HepG2 (cell line): Measurements from ENCODE around the gene KDM5B. TPM values are rescaled to one million over a fixed set of nuclear protein-coding genes. Genes with fewer than 3 reads are reported as not detected.
A peak's percentile ranks its signal among the peaks of the same experiment; 100 is the strongest.

ENCODE experiments used
- ARHGAP35 ChIP-seq: sonication (generic); formaldehyde crosslinking; IDR thresholded peaks from 2 replicates; pipeline ENCODE4 v1.9.0; 2022; ENCODE audit warnings: mild to moderate bottlenecking, inconsistent platforms, moderate library complexity, missing genetic modification reagents, borderline replicate concordance
- ATF6 ChIP-seq: sonication (generic); formaldehyde crosslinking; conservative IDR thresholded peaks from 2 replicates; pipeline ENCODE4 v1.4.0; 2020; ENCODE audit warnings: missing genetic modification reagents
- BRF2 ChIP-seq: sonication (generic); formaldehyde crosslinking; IDR thresholded peaks from 2 replicates; pipeline ENCODE4 v1.8.1; 2022; ENCODE audit warnings: mild to moderate bottlenecking, missing genetic modification reagents
- CCAR2 ChIP-seq: fragments of 200-400 bp; formaldehyde crosslinking; optimal IDR thresholded peaks from 2 replicates; pipeline ENCODE3; 2018; ENCODE audit warnings: low read depth, mild to moderate bottlenecking, low read length, moderate library complexity
- DMAP1 ChIP-seq: IDR thresholded peaks from 2 replicates; pipeline ENCODE4 v1.6.1; 2016
- DRAP1 ChIP-seq: IDR thresholded peaks from 2 replicates; pipeline ENCODE4 v1.6.1; 2016; ENCODE audit warnings: missing genetic modification reagents, missing compliant biosample characterization
- KMT2B ChIP-seq: IDR thresholded peaks from 2 replicates; pipeline ENCODE4 v1.6.1; 2016; ENCODE audit warnings: missing genetic modification reagents, missing compliant biosample characterization
- NCOR1 ChIP-seq: fragments of 200-600 bp; sonication (generic); IDR thresholded peaks from 2 replicates; pipeline ENCODE4 v1.7.0; 2017; ENCODE audit warnings: antibody characterized with exemption, low read length, borderline replicate concordance
- POLR2A ChIP-seq, 2 experiments: IDR thresholded peaks; 2 replicates each; pipeline ENCODE4 v1.6.1; 2011; ENCODE audit warnings: low read depth in 2 of 2, low read length in 2 of 2, mild to moderate bottlenecking in 1 of 2, moderate library complexity in 1 of 2; ENCODE audit not compliant: insufficient read depth in 1 of 2
- RBFOX2 ChIP-seq: fragments of 200-400 bp; formaldehyde crosslinking; IDR thresholded peaks from 2 replicates; pipeline ENCODE4 v1.6.1; 2017; ENCODE audit warnings: low read depth, mild to moderate bottlenecking, low read length
- RXRA ChIP-seq: sonication (generic); formaldehyde crosslinking; IDR thresholded peaks from 2 replicates; pipeline ENCODE4 v1.5.1; 2020; ENCODE audit warnings: missing genetic modification reagents
- TERF1 ChIP-seq: sonication (generic); formaldehyde crosslinking; IDR thresholded peaks from 2 replicates; pipeline ENCODE4 v1.8.0; 2022; ENCODE audit warnings: mild to moderate bottlenecking, missing genetic modification reagents, moderate library complexity
- TFDP2 ChIP-seq: sonication (generic); formaldehyde crosslinking; IDR thresholded peaks from 2 replicates; pipeline ENCODE4 v1.4.0; 2020; ENCODE audit warnings: missing genetic modification reagents
- ZFX ChIP-seq: sonication (generic); formaldehyde crosslinking; IDR thresholded peaks from 2 replicates; pipeline ENCODE4 v1.4.0; 2020; ENCODE audit warnings: mild to moderate bottlenecking, low read depth, missing genetic modification reagents, moderate library complexity
- ZKSCAN8 ChIP-seq: IDR thresholded peaks from 2 replicates; pipeline ENCODE4 v1.6.1; 2016; ENCODE audit warnings: borderline replicate concordance, missing genetic modification reagents, missing compliant biosample characterization
- ZNF17 ChIP-seq: sonication (generic); formaldehyde crosslinking; IDR thresholded peaks from 2 replicates; pipeline ENCODE4 v1.5.0; 2020; ENCODE audit warnings: mild to moderate bottlenecking, missing genetic modification reagents
- ZNF234 ChIP-seq: sonication (generic); formaldehyde crosslinking; conservative IDR thresholded peaks from 2 replicates; pipeline ENCODE4 v1.5.1; 2020; ENCODE audit warnings: mild to moderate bottlenecking, missing genetic modification reagents
- ZNF362 ChIP-seq: sonication (generic); formaldehyde crosslinking; IDR thresholded peaks from 2 replicates; pipeline ENCODE4 v1.4.0; 2020; ENCODE audit warnings: missing genetic modification reagents, mild to moderate bottlenecking, borderline replicate concordance
- ZNF432 ChIP-seq: sonication (generic); formaldehyde crosslinking; IDR thresholded peaks from 2 replicates; pipeline ENCODE4 v1.5.0; 2020; ENCODE audit warnings: missing genetic modification reagents, mild to moderate bottlenecking, borderline replicate concordance
- ZNF605 ChIP-seq: sonication (generic); formaldehyde crosslinking; IDR thresholded peaks from 2 replicates; pipeline ENCODE4 v1.8.0; 2022; ENCODE audit warnings: mild to moderate bottlenecking, missing genetic modification reagents
- ZNF776 ChIP-seq: sonication (generic); formaldehyde crosslinking; IDR thresholded peaks from 2 replicates; pipeline ENCODE4 v1.4.0; 2020; ENCODE audit warnings: mild to moderate bottlenecking, missing genetic modification reagents
- ZSCAN21 ChIP-seq: sonication (generic); formaldehyde crosslinking; IDR thresholded peaks from 2 replicates; pipeline ENCODE4 v1.8.0; 2022; ENCODE audit warnings: mild to moderate bottlenecking, missing genetic modification reagents, moderate library complexity, borderline replicate concordance
- polyA plus RNA-seq, 8 experiments: library from polyadenylated mRNA; depleted of rRNA in 3 of 8; stranded (reverse) in 7 of 8; unstranded in 1 of 8; fragments of >200 nt; fragmentation: Illumina TruSeq in 4 of 8; extraction: Trizol in 4 of 8; gene quantifications; 2 replicates each; pipeline versions ENCODE4 v1.2.1 to v1.2.3, GENCODE V29; 2011 to 2016; ENCODE audit warnings: low read depth in 4 of 8, missing spikeins in 1 of 8, mixed read lengths in 1 of 8; ENCODE audit not compliant: insufficient read depth in 1 of 8
- total RNA-seq, 5 experiments: library from RNA; depleted of rRNA; stranded (reverse); fragments of >200 nt; fragmentation: Illumina TruSeq; extraction: Trizol; gene quantifications; 2 replicates each; pipeline ENCODE4 v1.2.3, GENCODE V29; 2016; ENCODE audit warnings: low read depth in 1 of 5

KDM5B gene
- total and polyA plus RNA-seq, 2 of the 13 experiments (the other 11 are each of a cell fraction or from before 2014, with no cell fraction given), result 34.2 to 35.4 TPM

GRCh38 chr1:202811296-202812175 lies 3.3 kb upstream of the KDM5B start (continued):
- TF ChIP-seq ZNF432 (CRISPR knock-in tag) (no peak), CCAR2 (no peak), KMT2B (CRISPR knock-in tag) (no peak), ARHGAP35 (CRISPR knock-in tag) (no peak; the same call in 1 of the 2 replicates), DRAP1 (no peak), ZNF605 (CRISPR knock-in tag) (0 out of 2 replicates have a peak, but pooled peaks have one; percentile 39), ATF6 (CRISPR knock-in tag) (no peak), BRF2 (CRISPR knock-in tag) (no peak), ZKSCAN8 (CRISPR knock-in tag) (no peak), POLR2A (IDR thresholded peaks at IDR 0.05; ENCODE audit: insufficient read depth in 1 of 2, low read depth in 2 of 2, low read length in 2 of 2) (0 out of 4 replicates have a peak, but pooled peaks of 1 of the 2 experiments have one; percentile 3), NCOR1 (no peak), ZNF234 (CRISPR knock-in tag) (0 out of 2 replicates have a peak, but pooled peaks have one; percentile 24), DMAP1 (CRISPR knock-in tag) (no peak), ZNF17 (CRISPR knock-in tag) (0 out of 2 replicates have a peak, but pooled peaks have one; percentile 51), ZFX (no peak), ZSCAN21 (CRISPR knock-in tag) (no peak), TFDP2 (CRISPR knock-in tag) (no peak), TERF1 (CRISPR knock-in tag) (no peak), RBFOX2 (peak; percentile 46; the same call in 1 of the 2 replicates), ZNF776 (CRISPR knock-in tag) (peak; percentile 67; the same call in 1 of the 2 replicates), ZNF362 (no peak), RXRA (CRISPR knock-in tag) (no peak)
